Activated T-cell treated with anti-CD3 and anti-CD28 coated beads, Interleukin-2, amount 50 U/mL, for 4 hours (primary cell): ENCODE measurements around the gene SLC43A1. TPM values are rescaled to one million over a fixed set of nuclear protein-coding genes. Genes with fewer than 3 reads are reported as not detected.
A peak's percentile ranks its signal among the peaks of the same experiment; 100 is the strongest.

Source experiments
- ATAC-seq, 2 donors: fragments of 200-7000 bp; cut with Tn5 transposase; one replicate each; pipeline ENCODE4 v1.10.0; 2021
- DNase-seq: peaks from one replicate; pipeline ENCODE4 v3.0.0-alpha.2; 2020
- H3K27me3 Mint-ChIP-seq: one replicate; pipeline ENCODE4 v1.8.0; 2021; ENCODE audit warnings: low read depth, mixed read lengths
- H3K36me3 Mint-ChIP-seq: one replicate; pipeline ENCODE4 v1.8.0; 2022; ENCODE audit warnings: mixed read lengths; ENCODE audit not compliant: insufficient read depth
- H3K4me1 Mint-ChIP-seq: one replicate; pipeline ENCODE4 v1.8.0; 2021; ENCODE audit warnings: low read depth, mixed read lengths
- H3K4me3 Mint-ChIP-seq: one replicate; pipeline ENCODE4 v1.8.0; 2021; ENCODE audit warnings: mild to moderate bottlenecking, moderate library complexity, mixed read lengths
- H3K9me3 Mint-ChIP-seq: one replicate; pipeline ENCODE4 v1.8.0; 2021; ENCODE audit warnings: mixed read lengths
- total RNA-seq, 3 donors: library from RNA; stranded (reverse); gene quantifications; one replicate each; pipeline ENCODE4 v1.2.1, GENCODE V29; 2021

The SLC43A1 gene
- total RNA-seq, 3 donors from 2014 or later: 15.5 to 20.3 (median 18.3) TPM

DNA sequence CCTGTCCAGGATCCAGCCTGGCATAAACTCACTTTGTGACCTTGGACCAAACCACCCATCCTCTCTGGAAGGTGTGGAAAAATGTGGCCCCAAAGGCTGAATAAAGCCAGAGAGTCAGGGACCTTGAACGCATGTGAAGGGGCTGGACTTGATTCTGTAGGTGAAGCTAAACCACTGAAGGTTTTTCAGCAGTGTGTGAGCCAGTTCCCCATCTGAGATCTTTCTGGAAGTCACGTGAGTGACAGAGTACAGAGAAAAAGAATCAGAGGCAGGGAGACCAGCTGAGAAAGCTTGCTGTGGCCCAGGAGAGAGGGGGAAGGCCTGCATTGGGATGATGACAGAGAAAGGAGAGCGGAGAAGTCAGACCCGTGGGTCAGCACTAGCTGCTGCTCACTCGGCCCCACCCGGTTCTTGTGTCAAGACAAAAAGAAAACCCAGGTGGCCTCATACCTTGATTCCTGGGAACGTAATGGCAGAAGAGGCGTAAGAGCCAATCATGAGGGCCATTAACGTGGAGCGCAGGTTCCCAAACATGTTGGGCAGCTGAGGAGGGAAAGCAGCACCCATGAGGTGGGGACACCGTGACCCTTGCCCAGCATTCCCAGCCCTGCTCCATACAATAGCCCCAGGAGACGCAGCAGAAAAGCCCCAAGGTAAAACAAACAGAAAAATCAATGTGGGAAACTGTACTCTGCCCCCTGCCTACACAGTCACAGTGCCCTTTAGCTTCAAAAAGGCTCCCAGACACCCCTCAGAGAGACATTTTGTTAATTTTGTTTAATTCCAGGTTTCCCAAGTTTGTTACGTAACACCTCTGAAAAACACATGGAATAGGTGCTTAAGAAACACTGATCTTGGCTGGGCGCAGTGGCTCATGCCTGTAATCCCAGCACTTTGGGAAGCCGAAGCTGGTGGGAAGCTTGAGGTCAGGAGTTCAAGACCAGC is 17.9 kb downstream of the SLC43A1 start:
- Mint-ChIP-seq H3K36me3 (peaks cover 24% of the 10 kb centered on the region), H3K4me3 (no peak overlapping the region), H3K27me3 (no peaks in the 10 kb centered on the region), H3K4me1 (peaks cover 8% of the 10 kb centered on the region), H3K9me3 (no peaks in the 10 kb centered on the region)
- DNase-seq (no peak), ATAC-seq (no peak)

DNA sequence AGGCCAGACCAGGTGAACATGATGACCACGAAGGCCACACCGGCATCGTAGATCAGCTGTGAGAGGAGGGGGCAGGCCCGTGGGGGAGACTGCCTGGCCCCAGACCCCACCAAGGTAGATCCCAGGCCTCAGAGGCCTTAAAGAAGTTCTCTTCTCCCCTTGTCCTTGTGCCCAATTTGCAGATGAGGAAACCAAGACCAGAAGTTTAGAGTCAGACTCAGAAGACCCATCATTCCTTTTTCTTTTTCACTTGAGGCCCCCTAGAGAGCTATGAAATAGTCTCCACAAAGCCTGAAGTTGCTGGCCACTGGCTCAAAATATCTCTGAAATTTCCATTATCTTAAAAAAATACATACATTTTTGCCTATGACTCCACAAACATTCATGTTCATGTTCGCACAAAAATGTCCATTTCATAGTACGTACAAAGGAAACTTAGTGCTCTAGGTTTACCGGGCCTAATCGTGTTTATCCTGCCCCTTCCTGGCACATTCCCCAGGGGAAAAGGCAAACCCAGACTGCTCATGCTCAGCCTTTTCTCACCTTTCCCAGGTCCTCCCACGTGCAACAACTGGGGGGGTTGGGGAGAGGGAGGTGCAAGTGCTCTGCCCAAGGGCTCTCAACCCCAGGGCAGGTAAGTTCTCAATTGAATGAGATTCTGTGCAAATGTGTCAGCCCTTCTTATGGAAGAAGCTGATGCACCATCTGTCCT is 19.2 kb downstream of the SLC43A1 start:
- no peaks in the 10 kb centered on the region for H3K27me3 Mint-ChIP-seq
- H3K9me3 Mint-ChIP-seq: no peaks in the 10 kb centered on the region
- DNase-seq: no peak
- peaks cover 27% of the 10 kb centered on the region for H3K36me3 Mint-ChIP-seq
- no peak for ATAC-seq
- no peak overlapping the region for H3K4me3 Mint-ChIP-seq
- H3K4me1 Mint-ChIP-seq: peaks cover 8% of the 10 kb centered on the region

DNA sequence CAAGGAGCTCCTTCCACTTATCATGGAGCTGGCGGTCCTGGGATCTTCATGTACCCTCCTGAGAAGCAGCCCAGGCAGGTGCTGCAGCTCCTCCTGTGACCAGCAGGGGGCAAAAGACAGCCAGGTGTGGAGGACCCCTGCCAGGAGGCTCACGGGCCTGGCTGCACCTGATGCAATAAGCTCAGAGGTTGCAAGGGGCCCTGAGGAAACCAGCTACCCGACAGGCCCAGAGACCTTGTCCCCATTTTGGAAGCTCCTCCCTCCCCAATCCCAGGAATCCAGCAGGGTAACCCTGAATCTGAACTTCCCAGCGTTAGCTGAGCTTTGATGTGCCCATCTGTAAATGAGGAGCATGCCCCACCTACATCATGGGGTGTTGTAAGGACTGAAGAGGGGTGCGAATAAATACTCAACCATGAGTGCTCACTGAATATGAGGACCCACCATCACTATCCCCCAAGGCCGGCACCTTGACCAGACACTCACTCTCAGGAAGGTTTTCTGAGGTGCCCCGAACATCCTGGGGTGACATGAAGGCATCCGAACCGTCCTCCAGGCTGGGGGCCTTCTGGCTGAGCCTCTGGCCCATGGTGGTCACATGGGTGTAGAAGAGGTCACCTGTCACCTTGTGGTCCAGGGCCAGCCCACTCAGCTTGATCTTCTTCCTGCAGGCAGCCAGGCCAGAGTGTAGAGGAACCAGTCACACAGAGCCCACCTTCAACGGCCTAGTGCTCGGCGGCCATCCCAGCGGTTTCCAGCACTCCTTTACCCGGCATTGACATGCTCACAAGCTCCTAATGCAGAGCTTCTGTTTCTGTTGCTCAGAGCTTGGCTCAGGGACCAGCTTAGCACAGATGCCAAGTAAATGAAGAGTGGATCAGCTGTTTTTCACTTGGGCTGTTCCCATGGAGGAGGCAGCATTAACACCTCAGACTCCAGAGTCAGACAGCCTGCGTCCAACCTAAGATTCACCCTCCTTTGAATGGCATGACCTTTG is 21.7 kb downstream of the SLC43A1 start:
- peak; percentile 83 for DNase-seq
- Mint-ChIP-seq H3K27me3 (no peaks in the 10 kb centered on the region), H3K9me3 (no peaks in the 10 kb centered on the region), H3K36me3 (peaks cover 37% of the 10 kb centered on the region), H3K4me1 (peaks cover 8% of the 10 kb centered on the region), H3K4me3 (no peak overlapping the region)
- peak; percentile 87 to 88 for ATAC-seq

DNA sequence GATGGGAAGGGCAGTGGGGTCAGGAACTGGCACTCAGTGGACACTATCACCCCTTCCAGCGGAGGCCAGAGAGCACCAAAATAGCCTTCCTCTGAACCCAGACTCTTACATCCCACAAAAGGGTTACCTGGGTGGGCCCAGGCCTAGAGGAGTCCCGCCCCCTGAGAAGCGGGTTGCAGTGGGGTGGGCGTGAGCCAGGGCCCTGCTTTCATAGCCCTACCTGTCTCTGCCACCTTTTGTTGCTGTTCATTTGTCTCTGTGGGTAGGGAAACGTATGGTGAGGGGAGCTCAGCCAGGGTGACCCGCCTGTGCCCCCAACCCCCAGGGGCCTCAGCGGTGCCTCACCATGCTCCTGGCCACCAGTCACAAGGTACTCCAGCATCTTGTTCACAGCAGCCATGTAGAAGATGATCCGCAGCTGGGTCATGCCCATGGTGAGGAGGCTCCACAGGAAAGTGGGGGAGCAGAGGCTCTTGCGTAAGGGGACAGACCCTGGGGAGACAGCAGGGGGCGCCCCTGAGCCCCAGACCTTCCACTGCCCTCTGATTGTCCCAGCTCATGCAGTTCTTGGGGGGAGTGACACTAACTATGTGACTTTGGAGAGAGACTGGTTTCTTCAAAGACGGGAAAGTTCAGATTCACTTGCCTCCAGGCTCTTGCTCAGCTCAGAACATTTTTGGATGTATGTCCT is 24.0 kb downstream of the SLC43A1 start:
- peak; percentile 44 for DNase-seq
- H3K27me3 Mint-ChIP-seq: no peaks in the 10 kb centered on the region
- H3K4me1 Mint-ChIP-seq: peaks cover 8% of the 10 kb centered on the region
- no peak overlapping the region for H3K4me3 Mint-ChIP-seq
- H3K36me3 Mint-ChIP-seq: peaks cover 42% of the 10 kb centered on the region
- ATAC-seq: peak; percentile 63 to 64
- H3K9me3 Mint-ChIP-seq: no peaks in the 10 kb centered on the region

DNA sequence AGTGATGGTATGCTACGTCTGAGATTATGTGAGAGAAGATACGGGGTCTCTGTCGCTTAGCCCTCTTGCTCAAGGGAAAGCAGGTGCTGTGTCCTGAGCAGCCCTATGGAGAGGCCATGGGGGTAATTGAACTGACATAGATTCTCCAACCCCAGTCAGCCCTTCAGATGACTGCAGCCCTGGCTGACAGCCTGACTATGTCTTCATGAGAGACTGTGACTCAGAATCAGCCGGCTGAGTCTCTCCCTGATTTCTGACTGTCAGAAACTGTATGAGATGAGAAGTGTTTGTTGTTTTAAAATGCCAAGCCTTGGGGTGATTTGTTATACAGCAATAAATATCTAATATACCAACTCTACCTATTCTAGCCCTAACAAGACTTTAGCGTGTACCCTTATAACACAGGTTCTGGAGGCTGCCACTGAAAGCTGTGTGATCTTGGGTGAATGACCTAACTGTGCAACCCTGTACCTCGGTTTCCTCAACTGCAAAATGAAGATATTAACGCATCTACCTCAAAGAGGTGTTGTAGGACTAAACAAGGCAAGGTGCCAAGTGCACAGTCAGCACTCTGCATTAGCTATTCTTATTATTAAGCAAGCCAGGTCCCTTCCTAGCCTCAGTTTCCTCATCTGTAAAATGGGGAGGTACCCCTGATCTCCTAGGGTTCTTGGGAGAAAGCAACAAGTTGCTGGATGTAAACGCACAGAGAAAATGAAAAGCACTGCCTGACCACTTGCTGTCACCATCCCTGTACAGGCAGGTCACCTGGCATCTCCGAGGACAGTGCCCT is 24.9 kb downstream of the SLC43A1 start:
- Mint-ChIP-seq H3K36me3 (peaks cover 42% of the 10 kb centered on the region), H3K4me1 (peaks cover 8% of the 10 kb centered on the region), H3K9me3 (no peaks in the 10 kb centered on the region), H3K27me3 (no peaks in the 10 kb centered on the region), H3K4me3 (no peak overlapping the region)
- DNase-seq (no peak), ATAC-seq (no peak)

DNA sequence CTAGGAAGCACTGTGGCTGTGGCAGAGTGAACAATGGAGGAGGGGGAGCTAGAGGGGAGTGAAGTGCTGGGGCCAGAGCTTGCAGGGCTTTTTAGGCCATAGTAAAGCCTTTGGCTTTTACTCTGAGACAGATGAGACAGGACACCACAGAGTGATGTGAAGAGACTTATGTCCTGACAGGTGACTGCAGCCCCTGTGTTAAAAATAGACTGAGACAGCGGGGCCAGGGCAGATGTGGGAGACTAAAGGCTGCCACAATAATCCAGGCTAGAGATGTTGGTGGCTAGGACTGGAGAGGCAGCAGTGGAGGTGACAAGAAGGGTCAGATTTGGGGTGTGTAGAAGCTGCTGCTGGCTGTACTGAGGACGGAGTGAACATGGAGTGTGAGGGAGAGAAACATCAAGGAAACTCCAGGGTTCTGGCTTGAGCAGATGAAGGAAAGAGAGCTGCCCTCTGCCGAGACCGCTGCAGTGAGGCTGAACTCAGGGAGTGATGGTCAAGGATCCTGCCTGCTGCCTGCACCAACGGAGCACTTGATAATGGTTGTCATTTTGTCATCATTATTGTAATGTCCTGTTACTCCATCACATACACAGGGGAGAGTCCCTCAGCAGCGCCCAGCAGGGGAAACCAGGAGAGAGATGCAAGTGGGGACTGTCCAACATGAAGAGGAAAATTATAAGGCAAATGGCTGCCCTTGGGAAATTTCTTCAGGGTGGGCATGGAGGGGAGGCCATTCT is 27.4 kb downstream of the SLC43A1 start:
- DNase-seq (no peak), ATAC-seq (no peak)
- no peak overlapping the region for H3K4me3 Mint-ChIP-seq
- H3K9me3 Mint-ChIP-seq: no peaks in the 10 kb centered on the region
- H3K27me3 Mint-ChIP-seq: peaks cover 6% of the 10 kb centered on the region
- H3K36me3 Mint-ChIP-seq: peaks cover 50% of the 10 kb centered on the region
- peaks cover 4% of the 10 kb centered on the region for H3K4me1 Mint-ChIP-seq

DNA sequence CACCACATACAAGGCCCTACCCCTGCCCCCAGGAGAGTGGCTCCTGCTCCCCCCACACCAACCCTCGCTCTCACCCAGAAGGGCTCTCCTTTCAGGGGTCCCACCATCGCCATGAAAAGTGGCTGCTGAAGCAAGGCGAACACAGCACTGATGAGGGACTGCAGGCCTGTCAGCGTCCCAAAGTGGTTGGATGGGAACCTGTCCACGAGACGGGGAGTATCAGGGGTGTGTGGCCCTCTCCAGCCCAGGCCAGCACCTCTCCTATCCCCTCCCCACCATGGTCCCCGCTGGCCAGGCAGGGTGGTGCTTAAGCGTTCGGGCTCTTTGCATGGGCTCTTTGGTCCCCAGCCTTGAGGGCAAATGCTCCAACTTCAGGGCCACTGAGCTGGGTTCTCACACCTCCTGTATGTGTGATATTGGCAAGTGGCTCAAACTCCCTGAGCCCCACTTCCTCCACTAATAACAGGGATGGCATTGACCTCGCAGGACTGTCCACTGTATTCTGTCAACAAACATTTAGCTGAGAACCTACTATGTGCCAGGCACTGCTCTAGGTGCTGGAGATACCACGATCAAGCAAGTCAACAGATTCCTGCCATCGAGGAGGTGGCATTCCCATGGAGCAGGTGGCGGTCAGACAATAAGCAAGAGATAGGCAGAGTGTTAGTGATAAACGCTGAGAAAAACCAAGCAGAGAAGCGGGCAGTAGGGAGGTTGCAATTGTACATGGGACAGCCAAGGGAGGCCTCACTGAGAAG is 28.3 kb downstream of the SLC43A1 start:
- Mint-ChIP-seq H3K4me1 (peaks cover 5% of the 10 kb centered on the region), H3K9me3 (no peaks in the 10 kb centered on the region), H3K27me3 (peaks cover 6% of the 10 kb centered on the region), H3K4me3 (no peak overlapping the region), H3K36me3 (peaks cover 50% of the 10 kb centered on the region)
- DNase-seq (no peak), ATAC-seq (no peak)

DNA sequence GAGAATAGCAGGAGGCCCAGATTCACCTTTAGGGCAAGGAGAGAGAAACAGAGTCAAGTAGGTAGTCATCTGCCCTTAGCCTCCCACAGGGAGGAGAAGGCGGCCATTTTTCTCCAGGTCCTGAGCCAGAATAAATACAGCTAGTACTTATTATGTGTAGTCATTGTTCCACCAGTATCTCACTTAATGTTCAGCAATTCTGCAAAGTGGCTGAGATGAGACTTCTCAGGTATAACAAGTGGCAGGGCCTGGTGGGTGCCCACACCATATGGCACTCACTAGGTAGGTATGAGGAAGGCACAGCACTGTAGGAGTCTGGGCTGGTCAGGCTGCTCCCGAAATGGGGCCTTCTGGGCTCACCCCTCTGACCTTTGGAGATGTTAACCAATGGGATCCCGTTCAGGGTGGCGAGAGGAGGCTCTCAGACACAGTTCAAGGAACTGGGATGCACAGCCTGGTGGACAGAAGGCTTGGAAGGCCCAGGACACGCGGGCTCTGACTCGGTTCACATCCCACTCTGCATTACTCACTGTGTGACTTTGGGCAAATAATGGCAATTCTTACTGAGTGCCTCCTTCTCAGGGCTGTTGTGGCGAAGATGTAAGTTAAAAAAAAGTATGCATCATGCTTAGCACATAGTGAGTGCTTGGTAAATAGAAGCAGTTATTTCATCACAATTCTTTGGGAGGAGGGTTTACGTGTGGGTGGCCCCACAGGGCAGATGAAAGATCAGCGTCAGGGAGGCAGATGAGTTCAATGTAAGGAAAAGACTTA is 30.1 kb downstream of the SLC43A1 start:
- DNase-seq (no peak), ATAC-seq (no peak)
- Mint-ChIP-seq H3K9me3 (no peaks in the 10 kb centered on the region), H3K4me1 (peaks cover 5% of the 10 kb centered on the region), H3K36me3 (peaks cover 39% of the 10 kb centered on the region), H3K27me3 (peaks cover 16% of the 10 kb centered on the region), H3K4me3 (no peak overlapping the region)

DNA sequence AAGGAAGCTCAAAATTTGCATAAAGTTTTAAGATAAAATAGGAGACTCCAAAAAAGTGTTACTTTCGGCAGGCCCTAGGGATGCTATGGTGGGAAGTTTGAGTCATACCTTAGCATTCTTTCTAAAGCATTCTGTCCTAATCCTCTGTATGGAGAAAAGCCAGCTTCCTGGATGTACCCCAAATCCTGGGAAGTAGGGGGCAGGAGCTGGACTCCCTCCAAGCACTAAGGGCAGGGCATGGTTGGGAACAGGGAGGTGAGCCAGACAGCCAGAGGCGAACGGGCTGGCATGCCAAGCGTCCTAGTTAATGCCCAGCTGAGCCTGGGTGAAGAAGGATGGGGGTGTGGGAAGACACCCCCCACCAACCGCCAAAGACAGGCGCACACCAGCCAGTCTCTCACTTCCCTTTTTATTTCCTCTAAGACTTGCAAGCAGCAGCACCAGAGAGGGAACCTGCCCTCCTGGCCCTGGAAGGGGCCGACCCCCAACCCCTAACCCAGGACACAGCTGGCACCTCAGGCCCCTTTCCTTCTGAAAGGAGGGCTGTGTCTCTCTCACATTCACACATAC is 31.3 kb downstream of the SLC43A1 start:
- no peak for DNase-seq
- Mint-ChIP-seq H3K27me3 (peaks cover 16% of the 10 kb centered on the region), H3K36me3 (peaks cover 32% of the 10 kb centered on the region), H3K4me1 (peaks cover 12% of the 10 kb centered on the region), H3K9me3 (no peaks in the 10 kb centered on the region), H3K4me3 (no peak overlapping the region)
- no peak for ATAC-seq

DNA sequence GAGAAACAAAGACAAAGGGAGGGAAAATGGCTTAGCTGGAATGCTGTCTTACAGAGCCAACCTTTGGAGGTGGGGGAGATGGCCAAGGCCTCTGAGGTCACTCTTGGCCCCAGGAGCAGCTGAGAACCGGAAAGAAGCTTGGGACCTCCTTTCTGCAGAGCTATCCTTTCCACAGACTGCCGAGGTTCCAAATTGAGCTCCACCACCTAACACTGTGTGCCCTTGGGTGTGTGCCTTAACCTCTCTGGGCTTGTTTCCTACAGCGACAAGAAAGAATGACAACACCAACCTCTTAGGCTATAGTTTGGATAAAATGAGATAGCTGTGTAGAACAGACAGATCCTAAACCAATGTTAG is 32.0 kb downstream of the SLC43A1 start:
- H3K4me3 Mint-ChIP-seq: peak overlapping the region; percentile 38
- ATAC-seq: no peak
- DNase-seq: no peak

More for the DNA sequence above, 32.0 kb downstream of the SLC43A1 start:
- Mint-ChIP-seq H3K36me3 (peaks cover 25% of the 10 kb centered on the region), H3K27me3 (peaks cover 16% of the 10 kb centered on the region), H3K4me1 (peaks cover 12% of the 10 kb centered on the region), H3K9me3 (no peaks in the 10 kb centered on the region)
